Thyroid gland (tissue), 4 donors: ENCODE results near the gene IRAK3.

Source experiments
- CTCF ChIP-seq, 6 experiments: fragments of 200-600 bp in 3 of 6; fragments of 450-650 bp in 3 of 6; sonication (generic) in 3 of 6; IDR thresholded peaks; one replicate each; pipeline ENCODE4 v1.5.1; 2016 to 2019; ENCODE audit warnings: antibody characterized with exemption in 6 of 6, mild to moderate bottlenecking in 2 of 6, inconsistent platforms in 1 of 6, moderate library complexity in 1 of 6
- POLR2A ChIP-seq, 2 donors: fragments of 450-650 bp; IDR thresholded peaks; one replicate each; pipeline ENCODE4 v1.6.1; 2017; ENCODE audit warnings: antibody characterized with exemption in 2 of 2, mild to moderate bottlenecking in 2 of 2, moderate library complexity in 1 of 2

- TF ChIP-seq CTCF (IDR thresholded peaks at IDR 0.05): no peak
- TF ChIP-seq POLR2A (IDR thresholded peaks at IDR 0.05): no peak
Measured at GRCh38 chr12:66156654-66157053, 32.4 kb upstream of the IRAK3 start.
